ENCODE measurements around the gene OR13D1.
"Not testable (repeated sequence)": the region's sequence is repeated elsewhere in the genome, so short reads cannot be mapped to it uniquely, and the experiment has no call there.

Gene OR13D1, protein sequence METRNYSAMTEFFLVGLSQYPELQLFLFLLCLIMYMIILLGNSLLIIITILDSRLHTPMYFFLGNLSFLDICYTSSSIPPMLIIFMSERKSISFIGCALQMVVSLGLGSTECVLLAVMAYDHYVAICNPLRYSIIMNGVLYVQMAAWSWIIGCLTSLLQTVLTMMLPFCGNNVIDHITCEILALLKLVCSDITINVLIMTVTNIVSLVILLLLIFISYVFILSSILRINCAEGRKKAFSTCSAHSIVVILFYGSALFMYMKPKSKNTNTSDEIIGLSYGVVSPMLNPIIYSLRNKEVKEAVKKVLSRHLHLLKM

DNA sequence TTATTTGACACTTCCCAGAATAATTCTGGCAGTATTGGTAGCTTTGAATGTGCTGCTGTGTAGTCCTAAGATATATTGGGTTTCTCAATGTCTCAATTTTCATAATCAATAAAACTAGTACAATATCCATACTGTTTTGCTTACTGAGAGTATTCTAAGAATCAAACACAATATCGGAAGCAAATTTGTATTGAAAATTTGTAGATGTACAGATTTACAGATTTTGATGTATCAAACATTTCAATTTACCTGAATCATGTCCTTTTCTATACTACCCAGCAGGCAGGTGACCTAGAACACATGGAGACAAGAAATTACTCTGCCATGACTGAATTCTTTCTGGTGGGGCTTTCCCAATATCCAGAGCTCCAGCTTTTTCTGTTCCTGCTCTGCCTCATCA is at the start of gene OR13D1:
Gene OR13D1 (plus strand): TSS at position 301 of the 400 bp plus-strand sequence. CDS start 0 bp downstream, at position 301.
- DNase-seq (ENCODE audit: low spot score) = no peak

DNA sequence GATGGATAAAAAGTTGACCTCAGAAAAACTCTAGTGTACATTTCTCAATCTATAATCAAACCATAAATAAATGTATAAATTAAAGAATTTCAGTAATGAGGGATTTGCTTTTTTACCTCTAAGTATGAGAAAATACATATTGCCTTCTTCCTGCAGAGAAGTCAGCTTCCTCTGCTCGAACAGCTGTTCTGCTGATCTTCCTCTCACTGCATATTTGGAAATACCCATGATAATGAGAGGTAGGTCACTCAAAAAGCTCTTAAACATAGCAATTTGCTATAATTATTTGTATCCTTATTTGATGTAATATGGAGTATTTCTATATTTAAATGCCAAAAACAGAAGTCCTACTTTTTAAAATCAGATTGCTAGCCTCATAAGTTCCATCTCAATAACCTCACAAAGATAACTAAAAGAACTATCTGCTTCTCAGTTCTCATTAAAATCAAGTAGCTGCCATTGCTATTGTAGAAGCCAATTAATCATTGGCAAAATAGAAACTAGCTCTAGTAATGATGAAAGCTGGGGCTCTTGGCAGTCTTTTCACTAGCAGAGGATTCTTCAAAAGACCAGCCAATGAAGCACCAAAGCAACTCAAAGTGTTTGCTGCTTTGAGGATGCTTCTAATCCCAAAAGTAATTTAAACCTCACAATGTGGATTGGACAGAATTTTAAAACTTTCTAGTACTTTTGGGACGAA is 35.7 kb upstream of the OR13D1 start:
- DNase-seq (ENCODE audit: low spot score) = no peak

DNA sequence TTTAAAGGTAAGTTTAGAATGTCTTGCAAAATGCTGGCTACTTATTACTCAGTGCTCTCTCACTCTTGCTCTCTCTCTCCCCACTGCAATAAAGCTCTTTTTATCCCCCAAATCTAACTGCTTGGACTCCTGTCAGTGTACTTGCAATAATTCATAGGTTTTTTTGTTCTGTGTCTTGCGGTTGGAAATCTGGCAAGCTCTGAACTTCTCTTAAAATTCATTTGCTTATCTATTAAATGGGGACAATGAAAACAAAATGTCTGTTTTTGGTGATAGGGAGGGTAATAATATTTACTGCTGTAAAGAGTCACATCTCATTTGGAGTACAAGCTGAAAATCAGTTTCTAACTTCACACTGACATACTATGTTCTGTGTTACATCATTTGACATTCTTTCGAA is 18.7 kb upstream of the OR13D1 start:
- DNase-seq (ENCODE audit: low spot score) = no peak

DNA sequence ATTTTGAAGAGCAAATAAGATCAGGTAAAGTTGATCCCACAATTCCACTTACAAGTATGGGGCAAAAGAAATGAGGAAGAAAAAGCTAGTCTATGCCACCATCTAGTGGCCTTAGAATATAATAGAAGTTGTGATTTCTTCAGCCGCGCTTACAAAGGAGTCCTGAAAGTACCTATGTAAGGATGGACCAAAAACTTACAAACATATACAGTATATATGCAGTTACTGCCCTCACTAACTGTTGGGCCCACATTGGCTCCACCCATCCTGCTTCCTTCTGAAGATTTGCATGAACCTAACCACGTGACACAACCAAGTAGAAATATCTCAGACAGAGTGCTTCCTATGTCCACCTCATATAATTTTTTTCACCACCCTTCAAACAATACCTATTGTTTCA is 11.7 kb upstream of the OR13D1 start:
- peak; percentile 37 for DNase-seq (ENCODE audit: low spot score)

DNA sequence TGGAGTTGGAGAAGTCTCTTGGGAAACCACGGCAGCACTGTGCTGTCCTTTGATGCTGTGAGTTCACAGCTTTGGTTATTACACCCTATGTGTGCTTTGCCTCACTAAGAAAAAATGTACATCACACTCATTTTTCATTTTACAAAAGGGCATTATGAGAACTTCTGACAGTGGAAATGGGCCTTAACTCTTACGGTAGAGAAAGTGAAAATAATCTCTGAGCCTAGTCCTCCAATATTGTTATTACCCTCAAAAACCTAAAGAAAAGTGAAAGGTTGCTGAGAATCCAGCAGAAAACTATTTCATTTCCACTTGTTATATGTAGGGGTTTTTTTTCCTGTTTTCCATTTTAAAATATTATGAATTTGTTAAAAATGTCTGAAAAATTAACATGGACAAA is 8.2 kb upstream of the OR13D1 start:
- no peak for DNase-seq (ENCODE audit: low spot score)

DNA sequence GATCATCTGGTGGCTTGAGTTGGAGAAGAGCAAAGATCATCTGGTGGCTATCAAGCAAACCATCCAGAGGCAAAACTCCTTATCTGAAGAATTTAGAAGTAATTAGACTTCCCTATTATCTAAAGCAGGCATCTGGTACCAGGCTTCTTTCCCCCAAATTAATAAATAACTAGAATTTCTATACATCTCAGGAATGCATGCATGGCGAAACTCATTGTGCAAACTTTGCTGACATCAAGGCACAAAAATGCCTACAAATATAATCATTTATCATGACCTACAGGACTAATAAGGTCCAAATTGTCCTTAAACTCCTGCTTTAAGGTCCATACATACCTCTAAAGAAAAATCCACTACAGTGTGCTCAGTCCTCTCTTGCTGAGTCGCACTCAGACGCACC is 6.0 kb downstream of the OR13D1 start:
- DNase-seq (ENCODE audit: low spot score) = no peak

DNA sequence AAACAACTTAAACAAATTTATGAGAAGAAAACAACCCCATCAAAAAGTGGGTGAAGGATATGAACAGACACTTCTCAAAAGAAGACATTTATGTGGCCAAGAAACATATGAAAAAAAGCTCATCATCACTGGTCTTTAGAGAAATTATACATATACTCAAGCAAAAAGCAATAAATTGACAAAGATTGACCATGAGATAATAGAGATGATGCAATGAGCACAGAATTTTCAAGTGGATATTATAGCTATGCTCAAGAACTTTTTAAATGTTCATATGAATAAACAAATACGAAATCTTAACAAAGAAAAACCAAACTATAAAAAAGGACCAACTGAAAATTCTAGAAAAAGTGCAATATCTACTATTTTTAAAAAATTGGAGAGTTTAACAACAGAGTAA is 14.4 kb downstream of the OR13D1 start:
- DNase-seq (ENCODE audit: low spot score) = not testable (repeated sequence)

DNA sequence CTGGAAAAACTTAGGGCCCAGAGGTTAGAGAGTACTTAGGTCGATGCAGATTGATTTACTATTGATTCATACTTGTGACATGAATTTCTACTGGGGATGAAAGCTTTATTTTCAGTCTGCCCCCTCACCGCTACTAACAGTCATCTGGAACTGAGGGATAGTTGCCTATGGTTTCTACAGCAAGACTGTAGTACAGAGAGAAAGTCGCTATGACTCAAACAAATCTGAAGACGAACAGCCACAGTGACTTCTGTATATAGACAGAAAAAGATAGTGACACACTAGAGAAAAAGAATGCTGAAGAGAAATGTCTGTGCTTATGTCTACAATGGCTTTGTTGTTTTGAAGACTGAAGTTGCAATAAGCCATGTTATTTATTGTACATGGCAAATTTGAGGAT is 17.3 kb downstream of the OR13D1 start:
- DNase-seq (ENCODE audit: low spot score) = no peak

DNA sequence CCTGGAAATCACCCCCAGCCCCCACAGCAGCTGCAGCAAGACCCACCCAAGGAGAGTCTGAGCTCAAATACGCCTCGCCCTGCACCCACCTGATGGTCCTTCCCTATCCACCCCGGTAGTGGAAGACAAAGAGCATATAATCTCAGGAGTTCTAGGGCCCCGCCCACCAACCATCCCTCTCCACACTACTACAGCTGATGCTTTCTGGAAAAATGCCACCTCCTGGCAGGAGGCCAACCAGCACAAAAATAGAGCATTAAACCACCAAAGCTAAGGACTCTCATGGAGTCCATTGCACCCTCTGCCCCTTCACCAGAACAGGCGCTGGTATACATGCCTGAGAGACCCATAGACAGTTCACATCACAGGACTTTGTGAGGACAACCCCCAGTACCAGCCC is 30.7 kb downstream of the OR13D1 start:
- DNase-seq (ENCODE audit: low spot score) = no peak

DNA sequence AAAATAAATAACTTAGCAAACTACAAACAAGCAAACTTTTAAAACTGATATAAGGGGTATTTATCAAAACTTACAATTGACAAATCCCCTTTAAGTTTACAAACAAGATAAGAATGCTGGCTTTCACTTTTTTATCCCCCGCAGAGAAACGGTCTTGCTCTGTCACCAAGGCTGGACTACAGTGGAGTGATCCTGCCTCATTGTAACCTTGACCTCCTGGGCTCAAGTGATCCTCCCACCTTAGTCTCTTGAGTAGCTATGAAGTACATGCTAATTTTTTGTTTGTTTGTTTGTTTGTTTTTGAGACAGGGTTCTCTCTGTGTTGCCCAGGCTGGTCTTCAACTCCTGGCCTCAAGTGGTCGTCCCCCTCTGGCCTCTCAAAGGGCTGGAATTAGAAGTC is 44.1 kb downstream of the OR13D1 start:
- no peak for DNase-seq (ENCODE audit: low spot score)

DNA sequence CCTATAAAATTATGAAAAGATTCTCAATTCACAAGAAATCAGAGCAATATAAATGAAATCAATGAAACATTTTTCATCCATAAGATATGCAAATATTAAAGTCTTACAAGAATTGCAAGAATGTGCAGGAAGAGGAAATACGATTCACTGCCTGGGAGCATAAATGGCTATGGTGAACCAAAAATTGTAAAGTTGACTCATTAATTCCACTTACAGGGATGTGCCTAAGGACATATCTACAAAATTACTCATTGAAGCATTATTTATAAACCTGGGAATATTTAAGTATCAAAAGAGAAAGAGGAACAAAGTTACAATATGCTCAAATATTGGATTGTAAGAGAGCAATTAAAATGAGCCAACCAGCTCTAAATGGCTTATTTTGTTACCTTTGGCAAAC is 46.3 kb downstream of the OR13D1 start:
- DNase-seq (ENCODE audit: low spot score) = peak; percentile 57

DNA sequence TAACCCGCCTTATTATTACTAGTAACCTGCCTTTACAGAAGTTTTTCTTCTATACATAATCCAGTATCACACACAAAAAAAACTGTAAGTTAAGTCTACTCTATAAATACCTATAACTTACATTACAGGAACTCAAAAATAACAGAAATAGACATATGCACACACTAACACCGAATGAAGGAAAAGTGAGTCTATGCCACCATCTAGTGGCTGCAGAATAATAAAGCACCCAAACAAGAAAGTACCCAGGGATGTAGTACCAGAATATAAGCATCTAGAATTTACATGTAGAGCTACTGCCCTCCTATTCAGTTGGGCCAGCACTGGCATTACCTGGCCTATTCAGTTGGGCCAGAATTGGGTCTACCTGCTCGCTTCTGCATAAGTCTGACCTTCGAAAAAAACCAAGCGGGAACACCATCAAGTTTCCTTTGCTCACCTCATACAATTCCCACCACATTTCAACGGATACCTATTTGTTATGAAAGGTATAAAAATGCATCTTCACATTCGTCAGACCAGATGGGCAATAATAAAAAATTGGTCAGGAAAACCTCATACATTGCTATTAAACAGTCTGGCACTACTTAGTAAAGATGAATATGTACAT is 49.2 kb downstream of the OR13D1 start:
- DNase-seq (ENCODE audit: low spot score) = peak; percentile 61
